H1 (cell line): ENCODE measurements around the gene ADCYAP1. TPM values are rescaled to one million over a fixed set of nuclear protein-coding genes. Genes with fewer than 3 reads are reported as not detected.

Experiments
- CTCF ChIA-PET: fragments of 300-600 bp; sonication (Branson Sonifier 250); formaldehyde crosslinking; loops from one replicate; lab custom pipeline; 2021; ENCODE audit not compliant: partially characterized antibody; lab: Charles Lee
- POLR2A ChIA-PET: fragments of 300-600 bp; sonication (Branson Sonifier 250); formaldehyde crosslinking; loops from one replicate; lab custom pipeline; 2021; ENCODE audit warnings: inconsistent platforms; ENCODE audit not compliant: partially characterized antibody; lab: Charles Lee
- DNase-seq, 2 experiments: peaks; one replicate each; pipeline versions ENCODE4 v3.0.0 to v3.0.0-alpha.2; 2010 to 2022; ENCODE audit warnings: low spot score in 2 of 2, low read depth in 1 of 2, mixed read lengths in 1 of 2
- FAIRE-seq: peaks from 2 replicates; lab custom pipeline; 2011; peaks lifted over from hg19 to GRCh38; lab: Jason Lieb, UNC
- H2AFZ ChIP-seq: 2 replicates; pipeline ENCODE4 v1.8.1; 2012; ENCODE audit warnings: low read length, inconsistent platforms
- H2AK5ac ChIP-seq: 2 replicates; pipeline ENCODE4 v1.6.1; 2013; ENCODE audit warnings: low read depth, low read length
- H2BK120ac ChIP-seq: replicated peaks from 2 replicates; pipeline ENCODE3; 2013; ENCODE audit warnings: low read depth, low read length, inconsistent platforms
- H2BK12ac ChIP-seq: 2 replicates; pipeline ENCODE4 v1.6.1; 2013; ENCODE audit warnings: low read depth, low read length
- H2BK15ac ChIP-seq: 2 replicates; pipeline ENCODE4 v1.6.1; 2013; ENCODE audit warnings: low read length
- H2BK20ac ChIP-seq: 2 replicates; pipeline ENCODE4 v1.6.1; 2013; ENCODE audit warnings: low read length
- H2BK5ac ChIP-seq: 2 replicates; pipeline ENCODE4 v1.6.1; 2013; ENCODE audit warnings: low read depth, low read length
- H3K14ac ChIP-seq: 2 replicates; pipeline ENCODE4 v1.6.1; 2013; ENCODE audit warnings: inconsistent platforms; ENCODE audit not compliant: insufficient read length
- H3K18ac ChIP-seq: 2 replicates; pipeline ENCODE4 v1.6.1; 2013; ENCODE audit warnings: low read length; ENCODE audit errors: extremely low read depth
- H3K23ac ChIP-seq: 2 replicates; pipeline ENCODE4 v1.6.1; 2013; ENCODE audit warnings: inconsistent platforms; ENCODE audit not compliant: insufficient read length
- H3K23me2 ChIP-seq: 2 replicates; pipeline ENCODE4 v1.6.1; 2013; ENCODE audit warnings: low read depth, low read length
- H3K27ac ChIP-seq: 2 replicates; pipeline ENCODE4 v1.6.1; 2011; ENCODE audit warnings: low read depth, low read length, inconsistent platforms
- H3K27me3 ChIP-seq, 4 experiments: replicated peaks in 1 of 4; 1 replicate in 1 of 4; 2 replicates in 3 of 4; pipeline versions ENCODE4 v1.6.1 to v1.8.1; 2011 to 2013; ENCODE audit warnings: low read length in 3 of 4, mild to moderate bottlenecking in 3 of 4, inconsistent platforms in 2 of 4, mixed read lengths in 2 of 4, moderate library complexity in 1 of 4; ENCODE audit not compliant: control insufficient read depth in 3 of 4, insufficient read depth in 3 of 4; ENCODE audit errors: extremely low read depth in 1 of 4
- H3K36me3 ChIP-seq, 4 experiments: 2 replicates each; pipeline versions ENCODE4 v1.6.1 to v1.8.1; 2011 to 2013; ENCODE audit warnings: mild to moderate bottlenecking in 4 of 4, low read length in 3 of 4, moderate library complexity in 2 of 4, control low read depth in 1 of 4, inconsistent platforms in 1 of 4; ENCODE audit not compliant: insufficient read depth in 4 of 4, control insufficient read depth in 2 of 4
- H3K4ac ChIP-seq: replicated peaks from 2 replicates; pipeline ENCODE3; 2013; ENCODE audit warnings: low read length, low read depth, mixed read lengths, inconsistent platforms; ENCODE audit not compliant: insufficient read length
- H3K4me1 ChIP-seq, 4 experiments: replicated peaks in 1 of 4; 1 replicate in 1 of 4; 2 replicates in 3 of 4; pipeline versions ENCODE4 v1.6.1 to v1.8.1; 2011 to 2013; ENCODE audit warnings: low read length in 3 of 4, inconsistent platforms in 2 of 4, mixed read lengths in 1 of 4; ENCODE audit not compliant: insufficient read depth in 4 of 4, control insufficient read depth in 3 of 4
- H3K4me2 ChIP-seq, 2 experiments: 2 replicates each; pipeline versions ENCODE4 v1.6.1 to v1.8.1; 2011 to 2013; ENCODE audit warnings: low read depth in 2 of 2, low read length in 2 of 2, control low read depth in 1 of 2, inconsistent platforms in 1 of 2, mild to moderate bottlenecking in 1 of 2; ENCODE audit not compliant: insufficient read depth in 1 of 2
- H3K4me3 ChIP-seq, 4 experiments: fragments of 200-600, 300-600 bp in 1 of 4; sonication (generic), shearing (Covaris generic), sonication (Bioruptor Twin) in 1 of 4; 2 replicates each; pipeline versions ENCODE4 v1.5.1 to v1.8.1; 2011 to 2016; ENCODE audit warnings: low read length in 4 of 4, low read depth in 3 of 4, control low read depth in 2 of 4, inconsistent platforms in 2 of 4, mild to moderate bottlenecking in 2 of 4, mixed read lengths in 1 of 4, moderate library complexity in 1 of 4; ENCODE audit not compliant: insufficient read depth in 2 of 4; ENCODE audit errors: extremely low read depth in 1 of 4
- H3K56ac ChIP-seq: replicated peaks from 2 replicates; pipeline ENCODE3; 2013; ENCODE audit warnings: low read depth, mild to moderate bottlenecking, mixed read lengths, low read length, inconsistent platforms; ENCODE audit not compliant: insufficient read length
- H3K79me1 ChIP-seq: 2 replicates; pipeline ENCODE4 v1.6.1; 2013; ENCODE audit warnings: low read depth, low read length, control low read depth
- H3K79me2 ChIP-seq, 2 experiments: 2 replicates each; pipeline versions ENCODE4 v1.6.1 to v1.8.1; 2012 to 2013; ENCODE audit warnings: low read length in 2 of 2, mild to moderate bottlenecking in 2 of 2, inconsistent platforms in 1 of 2; ENCODE audit not compliant: insufficient read depth in 2 of 2, control insufficient read depth in 1 of 2
- H3K9ac ChIP-seq, 4 experiments: replicated peaks in 1 of 4; 1 replicate in 1 of 4; 2 replicates in 3 of 4; pipeline versions ENCODE4 v1.6.1 to v1.8.1; 2011 to 2013; ENCODE audit warnings: low read depth in 3 of 4, low read length in 3 of 4, control low read depth in 2 of 4, mild to moderate bottlenecking in 2 of 4, moderate library complexity in 2 of 4, inconsistent platforms in 1 of 4; ENCODE audit errors: extremely low read depth in 1 of 4
- H3K9me3 ChIP-seq, 2 experiments: 2 replicates each; pipeline versions ENCODE4 v1.6.1 to v1.8.1; 2012 to 2013; ENCODE audit warnings: mild to moderate bottlenecking in 2 of 2, moderate library complexity in 2 of 2, control low read depth in 1 of 2, inconsistent platforms in 1 of 2, low read depth in 1 of 2, low read length in 1 of 2, mixed read lengths in 1 of 2; ENCODE audit not compliant: insufficient read depth in 2 of 2
- H4K20me1 ChIP-seq, 2 experiments: replicated peaks in 1 of 2; 2 replicates each; pipeline versions ENCODE3 to v1.8.1; 2011 to 2013; ENCODE audit warnings: inconsistent platforms in 2 of 2, low read length in 2 of 2, mild to moderate bottlenecking in 1 of 2; ENCODE audit not compliant: insufficient read depth in 2 of 2, control insufficient read depth in 1 of 2
- H4K5ac ChIP-seq: 2 replicates; pipeline ENCODE4 v1.6.1; 2013; ENCODE audit warnings: low read length, low read depth, mixed read lengths, inconsistent platforms; ENCODE audit not compliant: insufficient read length
- H4K8ac ChIP-seq: 2 replicates; pipeline ENCODE4 v1.8.0; 2013; ENCODE audit warnings: mild to moderate bottlenecking, moderate library complexity, low read length, inconsistent platforms; ENCODE audit not compliant: insufficient read depth; ENCODE audit errors: extremely low read depth
- H4K91ac ChIP-seq: replicated peaks from 2 replicates; pipeline ENCODE3; 2013; ENCODE audit warnings: low read length, mixed read lengths, inconsistent platforms; ENCODE audit not compliant: insufficient read length
- CEBPB ChIP-seq: IDR thresholded peaks from 2 replicates; pipeline ENCODE4 v1.6.1; 2012; ENCODE audit warnings: low read depth, low read length
- CHD2 ChIP-seq: IDR thresholded peaks from 2 replicates; pipeline ENCODE4 v1.6.1; 2012; ENCODE audit warnings: low read length, improper control_type of control experiment
- EZH2 ChIP-seq: fragments of 200-600 bp; sonication (generic); IDR thresholded peaks from 2 replicates; pipeline ENCODE4 v1.7.1; 2012; ENCODE audit warnings: low read depth, mild to moderate bottlenecking, moderate library complexity, low read length, inconsistent platforms; ENCODE audit not compliant: severe bottlenecking
- JUN ChIP-seq: IDR thresholded peaks from 2 replicates; pipeline ENCODE4 v1.6.1; 2011; ENCODE audit warnings: low read depth, mild to moderate bottlenecking, improper control_type of control experiment, low read length
- KDM4A ChIP-seq: IDR thresholded peaks from one replicate; pipeline ENCODE4 v1.7.1; 2012; ENCODE audit warnings: low read depth, mild to moderate bottlenecking, moderate library complexity, low read length, inconsistent platforms; ENCODE audit not compliant: severe bottlenecking
- NANOG ChIP-seq: IDR thresholded peaks from 2 replicates; pipeline ENCODE4 v1.6.1; 2011; ENCODE audit warnings: low read length, low read depth, mild to moderate bottlenecking, inconsistent platforms; ENCODE audit not compliant: insufficient read depth, poor library complexity, severe bottlenecking
- SIN3A ChIP-seq, 2 experiments: IDR thresholded peaks in 1 of 2; conservative IDR thresholded peaks in 1 of 2; 2 replicates each; pipeline ENCODE4 v1.6.1; 2011 to 2012; ENCODE audit warnings: low read length in 2 of 2, improper control_type of control experiment in 1 of 2, low read depth in 1 of 2, mild to moderate bottlenecking in 1 of 2
- SUZ12 ChIP-seq: fragments of 200-600 bp; sonication (generic); IDR thresholded peaks from 2 replicates; pipeline ENCODE4 v1.6.1; 2012; ENCODE audit warnings: mild to moderate bottlenecking, inconsistent platforms, low read length, moderate library complexity, mixed read lengths
- TBP ChIP-seq: IDR thresholded peaks from 2 replicates; pipeline ENCODE4 v1.6.1; 2011; ENCODE audit warnings: low read depth, low read length, improper control_type of control experiment
- TCF12 ChIP-seq: IDR thresholded peaks from 2 replicates; pipeline ENCODE4 v1.6.1; 2011; ENCODE audit warnings: low read depth, mild to moderate bottlenecking, low read length
- YY1 ChIP-seq: IDR thresholded peaks from 2 replicates; pipeline ENCODE4 v1.6.1; 2011; ENCODE audit warnings: low read depth, mild to moderate bottlenecking, low read length
- WGBS, 2 experiments: shearing (Covaris generic) in 1 of 2; methylation state at CpG; one replicate each; pipeline versions ENCODE4 v1.1.6 to v1.1.7; 2013 to 2015; ENCODE audit warnings: low lambda C conversion rate in 2 of 2, mixed read lengths in 2 of 2, inconsistent platforms in 1 of 2, low coverage in 1 of 2, missing lambda C conversion rate in 1 of 2; ENCODE audit not compliant: insufficient replicate concordance in 2 of 2, insufficient coverage in 1 of 2, insufficient read length in 1 of 2; ENCODE audit errors: extremely low coverage in 1 of 2, missing lambda C conversion rate in 1 of 2; 5-methylcytosine and 5-hydroxymethylcytosine counted together
- polyA plus RNA-seq, 7 experiments: library from polyadenylated mRNA; depleted of rRNA in 3 of 7; stranded (reverse) in 5 of 7; unstranded in 2 of 7; fragments of >200 nt in 5 of 7; fragments of 200-250 nt in 2 of 7; gene quantifications; 1 replicate in 5 of 7; 2 replicates in 1 of 7; 4 replicates in 1 of 7; pipeline versions ENCODE4 v1.2.1 to v1.2.3, GENCODE V29; 2011 to 2013; ENCODE audit warnings: missing spikeins in 2 of 7, mixed read lengths in 2 of 7
- total RNA-seq: library from RNA; stranded (reverse); fragmentation: NEBNext Ultra II Directional; extraction: Animal tissue kit (Norgen Biotek cat#: 25700); gene quantifications from 2 replicates; pipeline ENCODE4 v1.2.1, GENCODE V29; 2021

Gene ADCYAP1
- total and polyA plus RNA-seq, 2 of the 8 experiments (the other 6 are each of a cell fraction or from before 2014, with no cell fraction given): 0.02 TPM; not detected in 1

DNA sequence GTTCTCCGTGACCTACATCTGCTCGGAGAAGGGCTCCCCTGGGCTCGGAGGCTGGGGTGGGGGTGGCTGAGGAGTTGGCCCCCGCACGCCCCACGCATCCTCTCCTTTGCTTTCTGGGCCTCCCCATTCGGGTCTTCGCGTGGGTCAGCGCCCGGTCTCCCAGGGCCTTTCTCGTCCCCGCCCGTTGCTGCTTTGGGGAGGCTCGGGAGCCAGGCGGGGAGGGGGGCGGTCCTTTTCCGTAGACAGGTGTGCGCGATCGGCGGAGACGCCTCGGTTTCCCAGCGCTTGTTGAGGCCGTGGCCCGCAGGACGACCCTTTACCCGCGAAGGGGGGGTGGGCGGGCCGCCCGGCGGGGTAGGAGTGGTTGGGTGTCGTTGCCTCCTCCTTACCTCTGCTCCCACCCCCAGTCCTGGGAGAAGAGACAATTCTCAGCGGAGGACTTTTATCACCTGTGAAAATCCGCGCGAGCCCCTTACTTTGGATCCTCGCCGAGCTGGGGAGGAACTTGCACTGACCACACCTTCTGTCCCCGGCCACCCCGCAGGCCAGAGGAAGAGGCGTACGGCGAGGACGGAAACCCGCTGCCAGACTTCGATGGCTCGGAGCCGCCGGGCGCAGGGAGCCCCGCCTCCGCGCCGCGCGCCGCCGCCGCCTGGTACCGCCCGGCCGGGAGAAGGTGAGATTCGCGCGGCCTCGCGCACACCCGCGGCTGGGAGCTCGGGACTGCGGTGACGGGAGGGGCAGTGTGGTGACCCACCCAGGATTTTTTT lies 2.6 kb downstream of the ADCYAP1 start:
- Histone ChIP-seq H3K23ac (no peak overlapping the region), H2BK120ac (no peak overlapping the region), H3K9me3 (no peaks in the 10 kb centered on the region; a peak in 1 of 4 replicates), H3K18ac (no peak overlapping the region), H3K56ac (no peak overlapping the region), H3K4me3 (peak overlapping the region; percentile 40 to 68 (median 47)), H3K27me3 (peaks cover 75 to 99% (median 92%) of the 10 kb centered on the region in 4 experiments), H2BK12ac (no peak overlapping the region), H4K91ac (no peak overlapping the region), H2BK20ac (no peak overlapping the region), H3K79me1 (no peaks in the 10 kb centered on the region), H3K27ac (no peak overlapping the region), H2BK5ac (no peak overlapping the region), H2AFZ (peak overlapping the region; percentile 78; the same call in 1 of the 2 replicates), H4K8ac (peak overlapping the region; percentile 35), H3K4me1 (peaks cover 3 to 30% (median 12%) of the 10 kb centered on the region in 4 experiments; a peak in 6 of 7 replicates), H2BK15ac (no peak overlapping the region), H4K5ac (no peak overlapping the region), H3K14ac (no peak overlapping the region), H3K4ac (no peak overlapping the region), H3K9ac (no peak overlapping the region), H3K23me2 (peaks cover 21% of the 10 kb centered on the region; the same call in 1 of the 2 replicates), H2AK5ac (no peak overlapping the region), H4K20me1 (peaks cover 4 to 11% of the 10 kb centered on the region in 2 experiments), H3K79me2 (no peaks in the 10 kb centered on the region), H3K4me2 (peak overlapping the region; percentile 91 to 93), H3K36me3 (peaks cover 0 to 6% (median 0%) of the 10 kb centered on the region in 4 experiments; a peak in 1 of 8 replicates)
- FAIRE-seq (no peak), DNase-seq (peak in 1 of 2 experiments; percentile 70)
- 3% methylated on average over 17 of the region's 75 CpGs; no CpG with 5 or more reads in 1 of the 2 experiments for WGBS, 2 experiments
- CTCF ChIA-PET: interaction anchor here (0.7 kb wide), 1 partner anchor 8 kb away, joined by 3 read pairs; no protein-coding TSS in a partner anchor
- POLR2A ChIA-PET: interaction anchor here (0.7 kb wide), 1 partner anchor 54 kb away, joined by 3 read pairs; no protein-coding TSS in a partner anchor
- TF ChIP-seq TCF12 (no peak), SUZ12 (no peak), SIN3A (conservative IDR thresholded peaks at IDR 0.05 in 1 of 2, IDR thresholded peaks at IDR 0.05 in 1 of 2; ENCODE audit: low read depth in 1 of 2, low read length in 2 of 2) (no peak), CHD2 (no peak), EZH2 (peak; percentile 81), CEBPB (no peak), TBP (no peak), JUN (no peak), NANOG (no peak), KDM4A (peak; percentile 58), YY1 (no peak)
